Jurkat, Clone E6-1 (cell line): ENCODE results near the gene CSE1L.
"Not testable (repeated sequence)": the region's sequence is repeated elsewhere in the genome, so short reads cannot be mapped to it uniquely, and the experiment has no call there.

Source experiments
- DNase-seq: peaks from one replicate; pipeline ENCODE4 v3.0.0-alpha.2; 2011; ENCODE audit warnings: low read depth, low spot score
- H3K4me3 ChIP-seq: 2 replicates; pipeline ENCODE4 v1.5.1; 2011; ENCODE audit warnings: mild to moderate bottlenecking, low read length, control low read depth, moderate library complexity

CSE1L gene

GRCh38 chr20:49112596-49113274 lies 66.6 kb downstream of the CSE1L start:
- no peak overlapping the region for H3K4me3 ChIP-seq
- DNase-seq = no peak

- DNase-seq = no peak
- H3K4me3 ChIP-seq = no peak overlapping the region
Observed at GRCh38 chr20:49115564-49115963, 69.5 kb downstream of the CSE1L start.

- H3K4me3 ChIP-seq = no peak overlapping the region
- no peak for DNase-seq
Observed at GRCh38 chr20:49118307-49118706, 72.2 kb downstream of the CSE1L start.

- H3K4me3 ChIP-seq = no peak overlapping the region
- no peak for DNase-seq
Observed at GRCh38 chr20:49119988-49120387, 73.9 kb downstream of the CSE1L start.

GRCh38 chr20:49122920-49123319 lies 76.8 kb downstream of the CSE1L start:
- no peak overlapping the region for H3K4me3 ChIP-seq
- no peak for DNase-seq

GRCh38 chr20:49123982-49124381 lies 77.9 kb downstream of the CSE1L start:
- no peak overlapping the region for H3K4me3 ChIP-seq
- no peak for DNase-seq

GRCh38 chr20:49132995-49133478 lies 86.9 kb downstream of the CSE1L start:
- no peak overlapping the region for H3K4me3 ChIP-seq
- DNase-seq = peak; percentile 58

- no peak overlapping the region for H3K4me3 ChIP-seq
- DNase-seq = no peak
Observed at GRCh38 chr20:49133571-49133970, 87.5 kb downstream of the CSE1L start.

- not testable (repeated sequence) for H3K4me3 ChIP-seq, DNase-seq
Observed at GRCh38 chr20:49134797-49135196, 88.7 kb downstream of the CSE1L start.

GRCh38 chr20:49136817-49137571 lies 90.9 kb downstream of the CSE1L start:
- no peak overlapping the region for H3K4me3 ChIP-seq
- DNase-seq = no peak

GRCh38 chr20:49138431-49138830 lies 92.3 kb downstream of the CSE1L start:
- DNase-seq = no peak
- no peak overlapping the region for H3K4me3 ChIP-seq

- DNase-seq = no peak
- no peak overlapping the region for H3K4me3 ChIP-seq
Observed at GRCh38 chr20:49140411-49140810, 94.3 kb downstream of the CSE1L start.

- no peak for DNase-seq
- no peak overlapping the region for H3K4me3 ChIP-seq
Observed at GRCh38 chr20:49140834-49141233, 94.7 kb downstream of the CSE1L start.
